ENCODE measurements around the gene MRPS2. TPM values are rescaled to one million over a fixed set of nuclear protein-coding genes. Genes with fewer than 3 reads are reported as not detected.

MRPS2 gene
- total and polyA plus RNA-seq, 2 experiments from 2014 or later: 83.2 to 116 TPM

GRCh38 chr9:135485385-135485784, 15.1 kb upstream of the MRPS2 start (continued):
- no peak for TF ChIP-seq STAT1 (IDR thresholded peaks at IDR 0.05; ENCODE audit: unreplicated experiment)
- TF ChIP-seq NANOG (IDR thresholded peaks at IDR 0.05; ENCODE audit: borderline replicate concordance): no peak
- no peak for TF ChIP-seq ETS1 (IDR thresholded peaks at IDR 0.05)
- no peak for TF ChIP-seq JUNB (IDR thresholded peaks at IDR 0.05; ENCODE audit: unreplicated experiment)
- TF ChIP-seq EZH2phosphoT487 (IDR thresholded peaks at IDR 0.05; ENCODE audit: unreplicated experiment): no peak
- no peak for TF ChIP-seq ZNF331 (CRISPR knock-in tag; IDR thresholded peaks at IDR 0.05; ENCODE audit: low read depth)
- no peak for TF ChIP-seq EZH2 (IDR thresholded peaks at IDR 0.05; ENCODE audit: low read depth, unreplicated experiment)
- TF ChIP-seq ZNF114 (CRISPR knock-in tag; IDR thresholded peaks at IDR 0.05): no peak

GRCh38 chr9:135485832-135486231, 14.7 kb upstream of the MRPS2 start:
- Histone ChIP-seq H2AFZ (no peak overlapping the region), H4K20me1 (replicated peaks; ENCODE audit: insufficient read depth) (peaks cover 10% of the 10 kb centered on the region; the same call in 1 of the 2 replicates), H3K4me2 (no peak overlapping the region), H3K9me2 (ENCODE audit: insufficient read depth) (no peaks in the 10 kb centered on the region), H3K4me1 (ENCODE audit: insufficient read depth) (peaks cover 9% of the 10 kb centered on the region), H3F3A (replicated peaks; ENCODE audit: low read depth) (no peaks in the 10 kb centered on the region), H3K27ac (ENCODE audit: low read depth) (no peak overlapping the region), H3K36me3 (ENCODE audit: insufficient read depth) (peaks cover 7% of the 10 kb centered on the region; the same call in 1 of the 2 replicates), H3K27me3 (ENCODE audit: insufficient read depth) (no peaks in the 10 kb centered on the region), H3K79me2 (replicated peaks; ENCODE audit: insufficient read depth) (peaks cover 21% of the 10 kb centered on the region), H3K4me3 (no peak overlapping the region)
- peaks cover 44% of the 10 kb centered on the region for H3K36me3 Mint-ChIP-seq (ENCODE audit: low read depth)
- no peaks in the 10 kb centered on the region for H3K9me3 Mint-ChIP-seq
- H3K27ac Mint-ChIP-seq: no peak overlapping the region
- no peak for ATAC-seq
- peaks cover 6% of the 10 kb centered on the region for H3K4me1 Mint-ChIP-seq
- no peak overlapping the region for H3K4me3 Mint-ChIP-seq
- DNase-seq (ENCODE audit: low spot score): no peak
- no peaks in the 10 kb centered on the region for H3K27me3 Mint-ChIP-seq (ENCODE audit: insufficient read depth, low read depth, poor library complexity)
- no peak for TF ChIP-seq POLR2AphosphoS5 (IDR thresholded peaks at IDR 0.05; ENCODE audit: low read depth)
- no peak for TF ChIP-seq CREB1 (CRISPR knock-in tag; IDR thresholded peaks at IDR 0.05; ENCODE audit: low read depth)
- no peak for TF ChIP-seq NANOG (IDR thresholded peaks at IDR 0.05; ENCODE audit: borderline replicate concordance)
- TF ChIP-seq ZNF462 (CRISPR knock-in tag; IDR thresholded peaks at IDR 0.05): no peak
- no peak for TF ChIP-seq REST (IDR thresholded peaks at IDR 0.05; ENCODE audit: unreplicated experiment)
- TF ChIP-seq EZH2 (IDR thresholded peaks at IDR 0.05; ENCODE audit: low read depth, unreplicated experiment): no peak
- TF ChIP-seq JUNB (IDR thresholded peaks at IDR 0.05; ENCODE audit: unreplicated experiment): no peak
- TF ChIP-seq ZNF114 (CRISPR knock-in tag; IDR thresholded peaks at IDR 0.05): no peak
- TF ChIP-seq STAT1 (IDR thresholded peaks at IDR 0.05; ENCODE audit: unreplicated experiment): no peak
- TF ChIP-seq ZNF331 (CRISPR knock-in tag; IDR thresholded peaks at IDR 0.05; ENCODE audit: low read depth): no peak
- TF ChIP-seq CTCF (conservative IDR thresholded peaks at IDR 0.05; ENCODE audit: low read depth in 2 of 2): no peak; a peak in 1 of 4 replicates
